HepG2 (cell line): Measurements from ENCODE around the gene TLR5. TPM values are rescaled to one million over a fixed set of nuclear protein-coding genes. Genes with fewer than 3 reads are reported as not detected.

Experiments used
- ATAC-seq: fragments of 200-7000 bp; cut with Tn5 transposase; 3 replicates; pipeline ENCODE4 v1.9.1; 2020; ENCODE audit warnings: mild to moderate bottlenecking, moderate library complexity
- BruUV-seq: library from RNA; stranded (reverse); fragments of 400-500 nt; replicated peaks from 2 replicates; lab custom pipeline; 2021; lab: Mats Ljungman, UMichigan
- CTCF ChIA-PET: fragments of 300-600 bp; formaldehyde crosslinking; extraction: SDS; loops from one replicate; lab custom pipeline; 2021; ENCODE audit warnings: low total read pairs, inconsistent platforms, low intra/inter-chr PET ratio; lab: Yijun Ruan, JAX
- POLR2A ChIA-PET: fragments of 350-600 bp; sonication (Branson Sonifier 250); formaldehyde crosslinking; loops from one replicate; lab custom pipeline; 2020; ENCODE audit warnings: antibody characterized with exemption, inconsistent platforms; lab: Yijun Ruan, JAX
- DNase-seq: peaks from one replicate; pipeline ENCODE4 v3.0.0-alpha.2; 2015; ENCODE audit warnings: low spot score
- FAIRE-seq: peaks from 3 replicates; lab custom pipeline; 2011; peaks lifted over from hg19 to GRCh38; lab: Jason Lieb, UNC
- H2AFZ ChIP-seq: one replicate; pipeline ENCODE4 v1.6.1; 2011; ENCODE audit warnings: low read length, inconsistent platforms
- H3K27ac ChIP-seq: fragments of 300-600 bp; 3 replicates; pipeline ENCODE4 v1.8.0; 2011; ENCODE audit warnings: mixed run types, mild to moderate bottlenecking, mixed read lengths, low read length, inconsistent platforms; ENCODE audit not compliant: insufficient read depth; ENCODE audit errors: extremely low read length
- H3K27me3 ChIP-seq, 2 experiments: fragments of 200-600 bp in 1 of 2; 2 replicates in 1 of 2; 3 replicates in 1 of 2; pipeline versions ENCODE4 v1.6.0 to v1.8.0; 2011; ENCODE audit warnings: low read length in 2 of 2, mild to moderate bottlenecking in 2 of 2, moderate library complexity in 2 of 2, inconsistent platforms in 1 of 2; ENCODE audit not compliant: insufficient read depth in 2 of 2, control insufficient read depth in 1 of 2
- H3K36me3 ChIP-seq, 2 experiments: fragments of 200-600 bp in 1 of 2; replicated peaks in 1 of 2; 2 replicates in 1 of 2; 3 replicates in 1 of 2; pipeline versions ENCODE4 v1.5.1 to v1.8.0; 2011; ENCODE audit warnings: low read length in 2 of 2, inconsistent platforms in 1 of 2; ENCODE audit not compliant: insufficient read depth in 2 of 2, control insufficient read depth in 1 of 2
- H3K4me1 ChIP-seq: 2 replicates; pipeline ENCODE4 v1.5.1; 2012; ENCODE audit warnings: low read length, inconsistent platforms; ENCODE audit not compliant: insufficient read depth
- H3K4me2 ChIP-seq: 2 replicates; pipeline ENCODE4 v1.6.0; 2011; ENCODE audit warnings: low read depth, low read length, inconsistent platforms
- H3K4me3 ChIP-seq, 3 experiments: fragments of 200-600 bp in 1 of 3; sonication (generic), shearing (Covaris generic) in 1 of 3; replicated peaks in 1 of 3; 2 replicates each; pipeline ENCODE4 v1.5.1; 2011 to 2016; ENCODE audit warnings: low read length in 3 of 3, inconsistent platforms in 2 of 3, low read depth in 2 of 3, mild to moderate bottlenecking in 2 of 3, control low read depth in 1 of 3, mixed read lengths in 1 of 3; ENCODE audit not compliant: insufficient read depth in 1 of 3
- H3K79me2 ChIP-seq: one replicate; pipeline ENCODE4 v1.6.1; 2011; ENCODE audit warnings: low read length, inconsistent platforms; ENCODE audit not compliant: insufficient read depth
- H3K9ac ChIP-seq: 2 replicates; pipeline ENCODE4 v1.6.0; 2011; ENCODE audit warnings: mild to moderate bottlenecking, low read depth, low read length, inconsistent platforms; ENCODE audit not compliant: insufficient read depth
- H3K9me3 ChIP-seq: 2 replicates; pipeline ENCODE4 v1.5.1; 2012; ENCODE audit warnings: mild to moderate bottlenecking, low read length
- H4K20me1 ChIP-seq: 2 replicates; pipeline ENCODE4 v1.6.0; 2011; ENCODE audit warnings: inconsistent platforms, mild to moderate bottlenecking, low read length, moderate library complexity; ENCODE audit not compliant: insufficient read depth
- ESRRA ChIP-seq: sonication (generic); formaldehyde crosslinking; IDR thresholded peaks from 2 replicates; pipeline ENCODE4 v1.5.1; 2020; ENCODE audit warnings: mild to moderate bottlenecking, low read depth, missing genetic modification reagents
- HNRNPUL1 ChIP-seq: fragments of 200-400 bp; formaldehyde crosslinking; IDR thresholded peaks from 2 replicates; pipeline ENCODE4 v1.6.1; 2017; ENCODE audit warnings: low read depth, mild to moderate bottlenecking, low read length, moderate library complexity
- JUN ChIP-seq: sonication (generic); formaldehyde crosslinking; IDR thresholded peaks from 2 replicates; pipeline ENCODE4 v1.4.0; 2020; ENCODE audit warnings: mild to moderate bottlenecking, missing genetic modification reagents
- KLF13 ChIP-seq: sonication (generic); formaldehyde crosslinking; IDR thresholded peaks from 2 replicates; pipeline ENCODE4 v1.4.0; 2020; ENCODE audit warnings: mild to moderate bottlenecking, missing genetic modification reagents
- MAZ ChIP-seq, 2 experiments: sonication (generic) in 1 of 2; formaldehyde crosslinking in 1 of 2; IDR thresholded peaks; 2 replicates each; pipeline versions ENCODE4 v1.5.0 to v1.6.1; 2012 to 2020; ENCODE audit warnings: low read depth in 2 of 2, mild to moderate bottlenecking in 2 of 2, borderline replicate concordance in 1 of 2, improper control_type of control experiment in 1 of 2, low read length in 1 of 2, missing genetic modification reagents in 1 of 2, moderate library complexity in 1 of 2
- MEF2D ChIP-seq: sonication (generic); formaldehyde crosslinking; IDR thresholded peaks from 2 replicates; pipeline ENCODE4 v1.5.1; 2020; ENCODE audit warnings: mild to moderate bottlenecking, missing genetic modification reagents
- RFX1 ChIP-seq: fragments of 450-650 bp; IDR thresholded peaks from 2 replicates; pipeline ENCODE4 v1.6.1; 2017
- RNF2 ChIP-seq: fragments of 450-650 bp; conservative IDR thresholded peaks from 2 replicates; pipeline ENCODE4 v1.6.1; 2016; ENCODE audit warnings: low read depth
- RXRB ChIP-seq: IDR thresholded peaks from 2 replicates; pipeline ENCODE4 v1.6.1; 2016; ENCODE audit warnings: borderline replicate concordance, missing genetic modification reagents, missing compliant biosample characterization
- TCF7L2 ChIP-seq: IDR thresholded peaks from 2 replicates; pipeline ENCODE4 v1.6.1; 2011; ENCODE audit warnings: mild to moderate bottlenecking, low read depth, low read length, moderate library complexity
- ZBTB38 ChIP-seq: sonication (generic); formaldehyde crosslinking; IDR thresholded peaks from 2 replicates; pipeline ENCODE4 v1.5.1; 2020; ENCODE audit warnings: mild to moderate bottlenecking, missing genetic modification reagents
- ZFP62 ChIP-seq: sonication (generic); formaldehyde crosslinking; IDR thresholded peaks from 2 replicates; pipeline ENCODE4 v1.4.0; 2020; ENCODE audit warnings: missing genetic modification reagents
- ZNF432 ChIP-seq: sonication (generic); formaldehyde crosslinking; IDR thresholded peaks from 2 replicates; pipeline ENCODE4 v1.5.0; 2020; ENCODE audit warnings: missing genetic modification reagents, mild to moderate bottlenecking, borderline replicate concordance
- WGBS: methylation state at CpG from one replicate; pipeline ENCODE4 v1.1.6; 2017; ENCODE audit warnings: low lambda C conversion rate; 5-methylcytosine and 5-hydroxymethylcytosine counted together
- in situ Hi-C: cut with HindIII; loops from 2 replicates; pipeline ENCODE4 v1.10.0; 2017; ENCODE audit warnings: low pct_unique_long_range_greater_than_20kb; ENCODE audit not compliant: extremely low pct_ligation_motif_present
- intact Hi-C: fragments of 100-400 bp; cut with micrococcal nuclease; formaldehyde crosslinking; loops from one replicate; pipeline ENCODE4 v1.10.0; 2022; ENCODE audit not compliant: unreplicated experiment
- polyA plus RNA-seq, 8 experiments: library from polyadenylated mRNA; depleted of rRNA in 3 of 8; stranded (reverse) in 7 of 8; unstranded in 1 of 8; fragments of >200 nt; fragmentation: Illumina TruSeq in 4 of 8; extraction: Trizol in 4 of 8; gene quantifications; 2 replicates each; pipeline versions ENCODE4 v1.2.1 to v1.2.3, GENCODE V29; 2011 to 2016; ENCODE audit warnings: low read depth in 4 of 8, missing spikeins in 1 of 8, mixed read lengths in 1 of 8; ENCODE audit not compliant: insufficient read depth in 1 of 8
- total RNA-seq, 5 experiments: library from RNA; depleted of rRNA; stranded (reverse); fragments of >200 nt; fragmentation: Illumina TruSeq; extraction: Trizol; gene quantifications; 2 replicates each; pipeline ENCODE4 v1.2.3, GENCODE V29; 2016; ENCODE audit warnings: low read depth in 1 of 5
- TF ChIP-seq, protein P1 (sequence below): IDR thresholded peaks from 2 replicates; pipeline ENCODE4 v1.4.0; 2020; ENCODE audit warnings: mild to moderate bottlenecking, missing genetic modification reagents
- TF ChIP-seq, protein P2 (sequence below): sonication (generic); formaldehyde crosslinking; IDR thresholded peaks from 2 replicates; pipeline ENCODE4 v1.5.0; 2020; ENCODE audit warnings: mild to moderate bottlenecking, missing genetic modification reagents
- TF ChIP-seq, protein P3 (sequence below): sonication (generic); formaldehyde crosslinking; IDR thresholded peaks from 2 replicates; pipeline ENCODE4 v1.4.0; 2020; ENCODE audit warnings: mild to moderate bottlenecking, low read depth, missing genetic modification reagents
- TF ChIP-seq, protein P4 (sequence below): IDR thresholded peaks from 2 replicates; pipeline ENCODE4 v1.6.1; 2016; ENCODE audit warnings: missing compliant biosample characterization, missing genetic modification reagents, borderline replicate concordance

The TLR5 gene
- total and polyA plus RNA-seq, 2 of the 13 experiments (the other 11 are each of a cell fraction or from before 2014, with no cell fraction given) = not detected

DNA sequence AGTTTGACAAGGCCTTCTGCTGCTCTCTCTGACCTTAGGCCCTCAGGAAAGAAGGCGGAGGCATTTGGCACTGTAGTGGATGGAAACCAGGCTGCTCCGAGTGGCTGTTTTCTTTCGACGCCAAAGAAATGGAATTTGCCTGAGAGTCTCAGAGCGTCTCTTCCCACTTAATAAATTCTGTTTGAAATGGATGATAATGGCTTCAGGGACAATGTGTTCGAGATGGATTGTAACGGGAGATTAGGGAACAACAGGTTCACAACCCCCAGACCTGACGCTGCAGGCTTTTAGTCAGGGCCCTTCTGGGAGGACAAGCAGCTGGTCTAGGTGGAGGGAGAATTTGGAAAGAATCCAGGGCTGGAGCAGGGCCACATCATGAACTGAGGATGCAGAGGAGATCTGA lies 58.6 kb downstream of the TLR5 start:
- WGBS = 66% methylated on average over 8 of the region's 8 CpGs
- DNase-seq (no peak), ATAC-seq (no peak), FAIRE-seq (no peak)
- in situ Hi-C loops (loop anchor here (25.0 kb wide), 1 partner anchor 622 kb away; no protein-coding TSS in a partner anchor), intact Hi-C loops (loop anchor here (5.0 to 10.0 kb wide), 2 partner anchors 38 to 160 kb away; no protein-coding TSS in a partner anchor)
- ChIA-PET CTCF (no interaction called here), POLR2A (no interaction called here)
- H3K79me2 ChIP-seq = no peaks in the 10 kb centered on the region
- H3K4me3 ChIP-seq = no peak overlapping the region
- H3K4me2 ChIP-seq = no peak overlapping the region
- no TSS peak for BruUV-seq
- TF ChIP-seq ESRRA (no peak), HNRNPUL1 (no peak), RNF2 (no peak), MAZ (IDR thresholded peaks at IDR 0.05; ENCODE audit: borderline replicate concordance, low read depth, low read length) (no peak), MAZ (CRISPR knock-in tag; IDR thresholded peaks at IDR 0.05; ENCODE audit: low read depth) (no peak), JUN (no peak), ZNF432 (CRISPR knock-in tag) (no peak), ZFP62 (CRISPR knock-in tag) (no peak), ZBTB38 (CRISPR knock-in tag) (no peak), MEF2D (CRISPR knock-in tag) (no peak), RFX1 (no peak), KLF13 (CRISPR knock-in tag) (no peak), RXRB (no peak), TCF7L2 (no peak)
- TF ChIP-seq, protein P1, sequence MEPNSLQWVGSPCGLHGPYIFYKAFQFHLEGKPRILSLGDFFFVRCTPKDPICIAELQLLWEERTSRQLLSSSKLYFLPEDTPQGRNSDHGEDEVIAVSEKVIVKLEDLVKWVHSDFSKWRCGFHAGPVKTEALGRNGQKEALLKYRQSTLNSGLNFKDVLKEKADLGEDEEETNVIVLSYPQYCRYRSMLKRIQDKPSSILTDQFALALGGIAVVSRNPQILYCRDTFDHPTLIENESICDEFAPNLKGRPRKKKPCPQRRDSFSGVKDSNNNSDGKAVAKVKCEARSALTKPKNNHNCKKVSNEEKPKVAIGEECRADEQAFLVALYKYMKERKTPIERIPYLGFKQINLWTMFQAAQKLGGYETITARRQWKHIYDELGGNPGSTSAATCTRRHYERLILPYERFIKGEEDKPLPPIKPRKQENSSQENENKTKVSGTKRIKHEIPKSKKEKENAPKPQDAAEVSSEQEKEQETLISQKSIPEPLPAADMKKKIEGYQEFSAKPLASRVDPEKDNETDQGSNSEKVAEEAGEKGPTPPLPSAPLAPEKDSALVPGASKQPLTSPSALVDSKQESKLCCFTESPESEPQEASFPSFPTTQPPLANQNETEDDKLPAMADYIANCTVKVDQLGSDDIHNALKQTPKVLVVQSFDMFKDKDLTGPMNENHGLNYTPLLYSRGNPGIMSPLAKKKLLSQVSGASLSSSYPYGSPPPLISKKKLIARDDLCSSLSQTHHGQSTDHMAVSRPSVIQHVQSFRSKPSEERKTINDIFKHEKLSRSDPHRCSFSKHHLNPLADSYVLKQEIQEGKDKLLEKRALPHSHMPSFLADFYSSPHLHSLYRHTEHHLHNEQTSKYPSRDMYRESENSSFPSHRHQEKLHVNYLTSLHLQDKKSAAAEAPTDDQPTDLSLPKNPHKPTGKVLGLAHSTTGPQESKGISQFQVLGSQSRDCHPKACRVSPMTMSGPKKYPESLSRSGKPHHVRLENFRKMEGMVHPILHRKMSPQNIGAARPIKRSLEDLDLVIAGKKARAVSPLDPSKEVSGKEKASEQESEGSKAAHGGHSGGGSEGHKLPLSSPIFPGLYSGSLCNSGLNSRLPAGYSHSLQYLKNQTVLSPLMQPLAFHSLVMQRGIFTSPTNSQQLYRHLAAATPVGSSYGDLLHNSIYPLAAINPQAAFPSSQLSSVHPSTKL = no peak
- TF ChIP-seq, protein P2, sequence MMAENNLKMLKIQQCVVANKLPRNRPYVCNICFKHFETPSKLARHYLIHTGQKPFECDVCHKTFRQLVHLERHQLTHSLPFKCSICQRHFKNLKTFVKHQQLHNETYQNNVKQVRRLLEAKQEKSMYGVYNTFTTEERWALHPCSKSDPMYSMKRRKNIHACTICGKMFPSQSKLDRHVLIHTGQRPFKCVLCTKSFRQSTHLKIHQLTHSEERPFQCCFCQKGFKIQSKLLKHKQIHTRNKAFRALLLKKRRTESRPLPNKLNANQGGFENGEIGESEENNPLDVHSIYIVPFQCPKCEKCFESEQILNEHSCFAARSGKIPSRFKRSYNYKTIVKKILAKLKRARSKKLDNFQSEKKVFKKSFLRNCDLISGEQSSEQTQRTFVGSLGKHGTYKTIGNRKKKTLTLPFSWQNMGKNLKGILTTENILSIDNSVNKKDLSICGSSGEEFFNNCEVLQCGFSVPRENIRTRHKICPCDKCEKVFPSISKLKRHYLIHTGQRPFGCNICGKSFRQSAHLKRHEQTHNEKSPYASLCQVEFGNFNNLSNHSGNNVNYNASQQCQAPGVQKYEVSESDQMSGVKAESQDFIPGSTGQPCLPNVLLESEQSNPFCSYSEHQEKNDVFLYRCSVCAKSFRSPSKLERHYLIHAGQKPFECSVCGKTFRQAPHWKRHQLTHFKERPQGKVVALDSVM (CRISPR knock-in tag) = no peak
- TF ChIP-seq, protein P3, sequence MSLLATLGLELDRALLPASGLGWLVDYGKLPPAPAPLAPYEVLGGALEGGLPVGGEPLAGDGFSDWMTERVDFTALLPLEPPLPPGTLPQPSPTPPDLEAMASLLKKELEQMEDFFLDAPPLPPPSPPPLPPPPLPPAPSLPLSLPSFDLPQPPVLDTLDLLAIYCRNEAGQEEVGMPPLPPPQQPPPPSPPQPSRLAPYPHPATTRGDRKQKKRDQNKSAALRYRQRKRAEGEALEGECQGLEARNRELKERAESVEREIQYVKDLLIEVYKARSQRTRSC (CRISPR knock-in tag) = no peak
- TF ChIP-seq, protein P4, sequence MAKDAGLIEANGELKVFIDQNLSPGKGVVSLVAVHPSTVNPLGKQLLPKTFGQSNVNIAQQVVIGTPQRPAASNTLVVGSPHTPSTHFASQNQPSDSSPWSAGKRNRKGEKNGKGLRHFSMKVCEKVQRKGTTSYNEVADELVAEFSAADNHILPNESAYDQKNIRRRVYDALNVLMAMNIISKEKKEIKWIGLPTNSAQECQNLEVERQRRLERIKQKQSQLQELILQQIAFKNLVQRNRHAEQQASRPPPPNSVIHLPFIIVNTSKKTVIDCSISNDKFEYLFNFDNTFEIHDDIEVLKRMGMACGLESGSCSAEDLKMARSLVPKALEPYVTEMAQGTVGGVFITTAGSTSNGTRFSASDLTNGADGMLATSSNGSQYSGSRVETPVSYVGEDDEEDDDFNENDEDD (CRISPR knock-in tag) = no peak
- H4K20me1 ChIP-seq = no peaks in the 10 kb centered on the region
- no peaks in the 10 kb centered on the region for H3K9me3 ChIP-seq
- no peak overlapping the region for H2AFZ ChIP-seq
- no peak overlapping the region for H3K27ac ChIP-seq
- no peak overlapping the region for H3K9ac ChIP-seq
- peaks cover 0 to 4% of the 10 kb centered on the region in 2 experiments; a peak in 1 of 5 replicates for H3K27me3 ChIP-seq
- H3K4me1 ChIP-seq = peaks cover 11% of the 10 kb centered on the region
- H3K36me3 ChIP-seq = no peaks in the 10 kb centered on the region
